H1 (cell line): Measurements from ENCODE around the gene DEFB118. TPM values are rescaled to one million over a fixed set of nuclear protein-coding genes. Genes with fewer than 3 reads are reported as not detected.

ENCODE experiments used
- NRF1 ChIP-seq: IDR thresholded peaks from 2 replicates; pipeline ENCODE4 v1.6.1; 2011; ENCODE audit warnings: mild to moderate bottlenecking, low read depth, low read length, improper control_type of control experiment
- ZNF274 ChIP-seq: IDR thresholded peaks from 2 replicates; pipeline ENCODE4 v1.7.0; 2012; ENCODE audit warnings: low read length, borderline replicate concordance; ENCODE audit errors: extremely low read depth
- polyA plus RNA-seq, 7 experiments: library from polyadenylated mRNA; depleted of rRNA in 3 of 7; stranded (reverse) in 5 of 7; unstranded in 2 of 7; fragments of >200 nt in 5 of 7; fragments of 200-250 nt in 2 of 7; gene quantifications; 1 replicate in 5 of 7; 2 replicates in 1 of 7; 4 replicates in 1 of 7; pipeline versions ENCODE4 v1.2.1 to v1.2.3, GENCODE V29; 2011 to 2013; ENCODE audit warnings: missing spikeins in 2 of 7, mixed read lengths in 2 of 7
- total RNA-seq: library from RNA; stranded (reverse); fragmentation: NEBNext Ultra II Directional; extraction: Animal tissue kit (Norgen Biotek cat#: 25700); gene quantifications from 2 replicates; pipeline ENCODE4 v1.2.1, GENCODE V29; 2021

The DEFB118 gene
- total and polyA plus RNA-seq, 2 of the 8 experiments (the other 6 are each of a cell fraction or from before 2014, with no cell fraction given), result not detected

DNA sequence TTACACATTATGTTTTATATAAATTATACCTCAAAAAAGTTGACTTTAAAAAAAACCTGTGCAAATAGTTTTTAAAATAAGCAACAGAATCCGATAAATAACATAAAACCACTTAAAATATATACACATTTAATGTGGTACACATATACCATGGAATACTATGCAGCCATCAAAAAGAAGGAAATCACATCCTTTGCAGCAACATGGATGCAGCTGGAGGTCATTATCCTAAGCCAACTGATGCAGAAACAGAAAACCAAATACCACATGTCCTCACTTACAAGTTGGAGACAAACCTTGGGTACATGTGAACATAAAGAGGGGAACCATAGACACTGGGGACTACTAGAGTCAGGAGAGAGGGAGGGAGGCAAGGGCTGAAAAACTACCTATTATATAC, 41.6 kb downstream of the DEFB118 start (continued):
- TF ChIP-seq ZNF274 (no peak), NRF1 (no peak)
